HepG2 (cell line): ENCODE measurements around the gene RASA4B. TPM values are rescaled to one million over a fixed set of nuclear protein-coding genes. Genes with fewer than 3 reads are reported as not detected.

ENCODE experiments used
- CENPT ChIP-seq: sonication (generic); formaldehyde crosslinking; IDR thresholded peaks from 2 replicates; pipeline ENCODE4 v1.8.0; 2022; ENCODE audit warnings: low read depth, mild to moderate bottlenecking, moderate library complexity, missing genetic modification reagents
- LCORL ChIP-seq, 2 experiments: fragments of 450-650 bp in 1 of 2; sonication (generic) in 1 of 2; formaldehyde crosslinking in 1 of 2; IDR thresholded peaks; 2 replicates each; pipeline versions ENCODE4 v1.5.0 to v1.6.1; 2017 to 2020; ENCODE audit warnings: antibody characterized with exemption in 1 of 2, missing genetic modification reagents in 1 of 2
- PPARG ChIP-seq: conservative IDR thresholded peaks from 2 replicates; pipeline ENCODE4 v1.6.1; 2016; ENCODE audit warnings: missing biosample characterization, missing genetic modification reagents
- RAD21 ChIP-seq: fragments of 450-650 bp; formaldehyde crosslinking; IDR thresholded peaks from 2 replicates; pipeline ENCODE4 v1.5.0; 2020; ENCODE audit warnings: mild to moderate bottlenecking
- SCMH1 ChIP-seq: sonication (generic); formaldehyde crosslinking; IDR thresholded peaks from 2 replicates; pipeline ENCODE4 v1.9.0; 2021; ENCODE audit warnings: missing genetic modification reagents, mild to moderate bottlenecking, borderline replicate concordance
- SIX1 ChIP-seq: sonication (generic); formaldehyde crosslinking; IDR thresholded peaks from 2 replicates; pipeline ENCODE4 v1.4.0; 2020; ENCODE audit warnings: missing genetic modification reagents, borderline replicate concordance
- SOX13 ChIP-seq, 3 experiments: fragments of 450-650 bp in 1 of 3; sonication (generic) in 1 of 3; formaldehyde crosslinking in 1 of 3; IDR thresholded peaks in 2 of 3; conservative IDR thresholded peaks in 1 of 3; 2 replicates each; pipeline versions ENCODE4 v1.5.0 to v1.6.1; 2016 to 2020; ENCODE audit warnings: antibody characterized with exemption in 1 of 3, mild to moderate bottlenecking in 1 of 3, missing compliant biosample characterization in 1 of 3, missing genetic modification reagents in 1 of 3, moderate library complexity in 1 of 3
- TAF1 ChIP-seq: sonication (generic); formaldehyde crosslinking; IDR thresholded peaks from 2 replicates; pipeline ENCODE4 v1.4.0; 2020; ENCODE audit warnings: missing genetic modification reagents
- TARDBP ChIP-seq: sonication (generic); formaldehyde crosslinking; IDR thresholded peaks from 2 replicates; pipeline ENCODE4 v1.8.0; 2022; ENCODE audit warnings: mild to moderate bottlenecking, missing genetic modification reagents
- ZBTB25 ChIP-seq: IDR thresholded peaks from 2 replicates; pipeline ENCODE4 v1.6.1; 2018; ENCODE audit warnings: missing genetic modification reagents
- ZNF484 ChIP-seq: sonication (generic); formaldehyde crosslinking; IDR thresholded peaks from 2 replicates; pipeline ENCODE4 v1.5.1; 2020; ENCODE audit warnings: mild to moderate bottlenecking, low read depth, missing genetic modification reagents, borderline replicate concordance
- ZNF501 ChIP-seq: sonication (generic); formaldehyde crosslinking; IDR thresholded peaks from 2 replicates; pipeline ENCODE4 v1.5.1; 2020; ENCODE audit warnings: mild to moderate bottlenecking, moderate library complexity, missing genetic modification reagents
- ZNF512B ChIP-seq: sonication (generic); formaldehyde crosslinking; IDR thresholded peaks from 2 replicates; pipeline ENCODE4 v1.5.1; 2020; ENCODE audit warnings: missing genetic modification reagents, mild to moderate bottlenecking, borderline replicate concordance
- ZNF543 ChIP-seq: sonication (generic); formaldehyde crosslinking; IDR thresholded peaks from 2 replicates; pipeline ENCODE4 v1.4.0; 2020; ENCODE audit warnings: mild to moderate bottlenecking, missing genetic modification reagents
- ZNF660 ChIP-seq: sonication (generic); formaldehyde crosslinking; IDR thresholded peaks from 2 replicates; pipeline ENCODE4 v1.5.1; 2020; ENCODE audit warnings: mild to moderate bottlenecking, low read depth, missing genetic modification reagents, borderline replicate concordance
- ZNF687 ChIP-seq: sonication (generic); formaldehyde crosslinking; IDR thresholded peaks from 2 replicates; pipeline ENCODE4 v1.5.1; 2020; ENCODE audit warnings: mild to moderate bottlenecking, missing genetic modification reagents, moderate library complexity
- ZNF747 ChIP-seq: sonication (generic); formaldehyde crosslinking; IDR thresholded peaks from 2 replicates; pipeline ENCODE4 v1.8.1; 2023; ENCODE audit warnings: missing genetic modification reagents, mild to moderate bottlenecking, borderline replicate concordance
- ZSCAN21 ChIP-seq: sonication (generic); formaldehyde crosslinking; IDR thresholded peaks from 2 replicates; pipeline ENCODE4 v1.8.0; 2022; ENCODE audit warnings: mild to moderate bottlenecking, missing genetic modification reagents, moderate library complexity, borderline replicate concordance
- polyA plus RNA-seq, 8 experiments: library from polyadenylated mRNA; depleted of rRNA in 3 of 8; stranded (reverse) in 7 of 8; unstranded in 1 of 8; fragments of >200 nt; fragmentation: Illumina TruSeq in 4 of 8; extraction: Trizol in 4 of 8; gene quantifications; 2 replicates each; pipeline versions ENCODE4 v1.2.1 to v1.2.3, GENCODE V29; 2011 to 2016; ENCODE audit warnings: low read depth in 4 of 8, missing spikeins in 1 of 8, mixed read lengths in 1 of 8; ENCODE audit not compliant: insufficient read depth in 1 of 8
- total RNA-seq, 5 experiments: library from RNA; depleted of rRNA; stranded (reverse); fragments of >200 nt; fragmentation: Illumina TruSeq; extraction: Trizol; gene quantifications; 2 replicates each; pipeline ENCODE4 v1.2.3, GENCODE V29; 2016; ENCODE audit warnings: low read depth in 1 of 5
- TF ChIP-seq, protein P1 (sequence below): sonication (generic); formaldehyde crosslinking; IDR thresholded peaks from 2 replicates; pipeline ENCODE4 v1.8.0; 2023; ENCODE audit warnings: mild to moderate bottlenecking, missing genetic modification reagents

The RASA4B gene
- total and polyA plus RNA-seq, 2 of the 13 experiments (the other 11 are each of a cell fraction or from before 2014, with no cell fraction given) = 0.82 to 1.3 TPM

- TF ChIP-seq LCORL (IDR thresholded peaks at IDR 0.05) = no peak
- peak; percentile 54; the same call in 1 of the 2 replicates for TF ChIP-seq LCORL (CRISPR knock-in tag; IDR thresholded peaks at IDR 0.05)
- peak; percentile 52 for TF ChIP-seq PPARG (CRISPR knock-in tag)
- no peak for TF ChIP-seq ZSCAN21
- no peak for TF ChIP-seq ZNF484 (CRISPR knock-in tag)
- TF ChIP-seq TAF1 = peak; percentile 77
- peak; percentile 79; the same call in 1 of the 2 replicates for TF ChIP-seq ZNF747 (CRISPR knock-in tag)
- TF ChIP-seq ZBTB25 = peak; percentile 52; the same call in 1 of the 2 replicates
- TF ChIP-seq SOX13 (IDR thresholded peaks at IDR 0.05) = no peak
- TF ChIP-seq SOX13 (CRISPR knock-in tag; conservative IDR thresholded peaks at IDR 0.05 in 1 of 2, IDR thresholded peaks at IDR 0.05 in 1 of 2) = no peak
- no peak for TF ChIP-seq ZNF512B
- peak; percentile 89 for TF ChIP-seq ZNF687
- TF ChIP-seq, protein P1, sequence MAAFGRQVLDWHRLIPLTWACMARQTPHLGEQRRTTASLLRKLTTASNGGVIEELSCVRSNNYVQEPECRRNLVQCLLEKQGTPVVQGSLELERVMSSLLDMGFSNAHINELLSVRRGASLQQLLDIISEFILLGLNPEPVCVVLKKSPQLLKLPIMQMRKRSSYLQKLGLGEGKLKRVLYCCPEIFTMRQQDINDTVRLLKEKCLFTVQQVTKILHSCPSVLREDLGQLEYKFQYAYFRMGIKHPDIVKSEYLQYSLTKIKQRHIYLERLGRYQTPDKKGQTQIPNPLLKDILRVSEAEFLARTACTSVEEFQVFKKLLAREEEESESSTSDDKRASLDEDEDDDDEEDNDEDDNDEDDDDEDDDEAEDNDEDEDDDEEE (CRISPR knock-in tag) = no peak
- TF ChIP-seq ZNF501 = peak; percentile 67
- no peak for TF ChIP-seq SCMH1
- peak; percentile 83 for TF ChIP-seq TARDBP (CRISPR knock-in tag)
- TF ChIP-seq RAD21 (CRISPR knock-in tag) = peak; percentile 40
- peak; percentile 57; the same call in 1 of the 2 replicates for TF ChIP-seq SIX1 (CRISPR knock-in tag)
- TF ChIP-seq ZNF543 = no peak
- peak; percentile 79; the same call in 1 of the 2 replicates for TF ChIP-seq CENPT (CRISPR knock-in tag)
- no peak for TF ChIP-seq ZNF660 (CRISPR knock-in tag)
Observed at GRCh38 chr7:102464577-102465280, 52.8 kb downstream of the RASA4B start, which contains the start of the genes ALKBH4 and LRWD1 (continued).
